GM19193 (cell line): ENCODE data around the gene SHISA7.

ENCODE experiments used
- POLR2A ChIP-seq: IDR thresholded peaks from 4 replicates; pipeline ENCODE4 v1.6.1; 2011; ENCODE audit not compliant: insufficient read depth, insufficient read length; ENCODE audit errors: extremely low read depth

SHISA7 gene

DNA sequence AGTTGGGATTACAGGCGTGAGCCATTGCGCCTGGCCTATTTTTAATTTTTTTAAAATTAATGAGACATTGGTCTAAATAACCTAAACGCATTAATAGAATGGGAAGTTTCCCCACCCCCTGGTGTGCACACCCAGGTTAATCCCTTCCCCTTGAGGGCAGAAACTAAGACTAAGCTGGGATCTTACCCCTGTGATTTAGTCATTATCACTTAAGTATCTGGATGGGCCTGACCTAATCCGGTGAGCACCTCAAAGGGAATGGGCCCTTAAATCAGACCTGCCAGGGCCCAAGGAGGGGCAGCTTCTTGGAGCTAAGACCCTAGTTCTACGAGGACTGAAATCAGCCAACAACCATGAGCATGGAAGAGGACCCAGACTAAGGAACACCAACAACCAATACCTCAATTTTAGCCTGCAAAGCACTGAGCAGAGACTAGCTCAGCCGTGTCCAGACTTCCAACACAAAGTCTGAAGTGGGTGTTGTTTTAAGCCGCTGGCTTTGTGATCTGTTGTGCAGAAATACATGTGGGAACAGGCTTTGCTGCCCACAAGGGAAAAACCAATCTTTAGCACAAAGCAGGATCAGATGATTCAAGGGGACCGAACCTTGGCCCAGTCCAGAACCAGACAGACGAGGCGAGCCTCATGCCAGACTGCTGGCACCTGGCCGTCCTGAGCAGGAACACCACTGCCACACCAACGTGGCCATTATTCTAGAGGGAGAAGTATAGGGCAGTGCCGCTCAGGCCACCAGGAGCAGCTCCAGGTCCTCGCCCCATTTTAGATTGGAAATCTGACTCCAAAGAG lies 42.6 kb downstream of the SHISA7 start:
- no peak for TF ChIP-seq POLR2A

DNA sequence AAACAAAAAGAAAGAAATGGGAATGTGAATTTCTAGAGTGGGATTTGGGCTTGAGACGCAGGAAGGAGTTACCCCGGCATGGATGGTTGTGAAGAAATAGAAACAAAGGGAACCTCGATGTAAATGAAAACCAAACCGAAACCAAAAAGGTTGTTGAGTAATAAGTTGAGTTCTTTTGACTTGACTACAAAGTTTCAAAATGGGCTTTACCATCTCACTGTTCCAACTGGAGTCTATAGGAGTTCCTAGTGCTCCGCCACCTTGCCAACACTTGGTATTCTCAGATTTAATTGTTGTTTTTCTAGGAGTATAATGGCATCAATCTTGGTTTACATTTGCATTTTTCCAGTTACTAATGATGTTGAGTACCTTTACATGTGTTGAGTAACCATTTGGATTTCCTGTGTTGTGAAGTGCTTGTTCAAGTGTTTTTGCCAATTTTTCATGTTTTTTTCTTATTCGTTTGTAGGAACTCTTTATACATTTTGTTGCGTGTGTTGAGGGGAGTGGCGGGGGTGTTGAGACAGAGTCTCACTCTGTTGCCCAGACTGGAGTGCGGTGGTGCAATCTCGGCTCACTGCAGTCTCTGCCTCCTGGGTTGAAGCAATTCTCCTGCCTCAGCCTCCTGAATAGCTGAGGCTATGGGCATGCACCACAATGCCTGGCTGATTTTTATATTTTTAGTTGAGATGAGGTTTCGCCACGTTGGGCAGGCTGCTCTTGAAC lies 44.7 kb downstream of the SHISA7 start:
- TF ChIP-seq POLR2A = no peak

DNA sequence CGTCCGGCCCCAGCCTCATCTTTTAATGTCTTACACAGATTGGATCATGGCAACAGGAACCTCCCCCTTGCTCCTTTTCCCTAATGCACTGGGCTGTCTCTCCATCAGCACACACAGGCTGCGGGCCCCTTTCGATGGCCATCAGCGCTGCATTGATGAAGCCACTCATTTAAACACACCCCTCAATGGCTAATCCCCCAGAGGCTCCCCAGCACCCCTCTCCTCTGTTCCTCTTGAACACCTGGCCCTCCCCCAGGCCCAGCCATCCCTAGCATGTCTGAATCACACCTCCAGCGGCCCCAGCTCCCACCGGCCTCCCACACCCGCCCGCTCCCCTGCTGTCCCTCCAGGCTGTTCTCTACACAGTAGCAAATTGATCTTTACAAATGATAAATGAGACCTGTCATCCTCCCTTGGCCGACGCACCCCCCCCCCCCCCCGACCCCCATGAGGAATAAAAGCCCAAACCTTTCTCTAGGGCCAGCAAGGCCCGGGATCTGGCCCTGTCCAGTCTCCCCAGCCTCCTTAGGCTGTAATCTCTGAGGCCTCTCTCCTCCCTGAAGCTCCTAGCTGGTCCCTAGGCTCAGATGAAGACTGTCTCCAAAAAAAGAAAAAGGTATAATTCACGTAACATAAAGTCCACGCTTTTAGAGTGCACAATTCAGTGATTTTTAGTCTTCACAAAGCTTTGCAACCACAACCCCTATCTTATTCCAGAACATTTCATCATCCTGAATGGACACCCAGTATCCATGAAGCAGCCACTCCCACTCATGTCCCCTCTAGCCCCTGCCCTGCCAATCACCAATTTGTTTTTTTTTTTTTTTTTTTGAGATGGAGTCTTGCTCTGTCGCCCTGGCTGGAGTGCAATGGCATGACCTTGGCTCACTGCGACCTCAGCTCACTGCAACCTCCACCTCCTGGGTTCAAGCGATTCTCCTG lies 50.0 kb downstream of the SHISA7 start:
- TF ChIP-seq POLR2A = no peak

DNA sequence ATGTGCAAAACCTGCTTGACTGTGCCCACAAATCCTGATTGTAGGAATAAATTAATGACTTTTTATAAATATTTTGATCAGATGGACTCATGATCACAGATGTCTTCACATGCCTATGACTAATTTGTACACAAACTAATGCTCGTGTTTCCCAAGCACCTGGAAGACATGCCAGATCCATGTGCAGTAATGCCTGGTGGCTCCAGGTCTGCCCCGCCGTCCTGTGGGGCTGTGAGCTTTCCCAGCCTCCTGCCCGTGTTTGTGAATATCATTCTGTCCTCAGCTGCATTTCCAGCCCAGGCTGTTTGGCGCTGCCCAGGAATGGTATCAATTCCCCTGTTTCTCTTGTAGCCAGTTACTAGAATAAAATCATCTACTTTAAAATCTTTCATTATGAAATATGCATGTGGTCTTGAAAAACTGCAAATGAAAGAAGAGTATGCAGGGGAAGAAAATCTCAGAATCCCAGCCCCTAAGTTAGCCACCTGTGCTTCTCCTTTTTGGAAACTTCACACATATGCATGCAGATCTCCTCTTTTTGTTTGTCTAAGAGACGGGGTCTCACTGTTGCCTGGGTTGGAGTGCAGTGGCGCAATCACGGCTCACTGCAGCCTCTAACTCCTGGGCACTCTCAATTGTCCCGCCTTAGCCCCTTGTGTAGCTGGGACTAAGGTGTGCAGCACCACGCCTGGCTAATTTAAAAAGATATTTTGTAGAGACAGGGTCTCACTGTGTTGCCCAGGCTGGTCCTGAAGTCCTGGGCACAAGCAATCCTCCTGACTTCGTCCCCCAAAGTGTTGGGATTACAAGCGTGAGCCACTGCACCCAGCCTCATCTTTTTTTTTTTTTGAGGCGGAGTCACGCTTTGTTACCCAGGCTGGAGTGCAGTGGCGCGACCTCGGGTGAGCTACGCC lies 51.1 kb downstream of the SHISA7 start:
- TF ChIP-seq POLR2A = no peak

DNA sequence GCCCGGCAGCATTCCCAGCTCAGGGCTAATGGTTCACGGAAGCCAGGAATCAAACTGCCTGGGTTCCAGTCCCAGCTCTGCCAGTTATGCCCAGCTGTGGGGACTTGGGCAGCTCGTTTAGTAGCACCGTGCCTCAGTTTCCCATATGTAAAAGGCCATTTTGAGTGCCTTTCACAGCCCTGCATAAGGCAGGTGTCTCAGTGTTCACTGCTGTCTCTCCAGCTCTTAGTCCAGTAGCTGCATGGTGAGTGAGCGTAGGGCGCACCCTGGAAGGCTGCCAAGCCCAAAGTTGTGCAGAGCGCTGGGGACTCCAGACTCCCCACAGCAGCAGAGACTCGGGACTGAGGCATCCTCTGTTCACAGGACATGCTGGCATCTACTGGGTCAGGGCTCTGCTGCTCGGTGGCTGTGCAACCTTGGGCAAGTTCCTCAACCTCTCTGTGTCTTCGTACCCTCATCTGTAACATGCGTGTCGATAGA lies 51.9 kb downstream of the SHISA7 start:
- TF ChIP-seq POLR2A = no peak

DNA sequence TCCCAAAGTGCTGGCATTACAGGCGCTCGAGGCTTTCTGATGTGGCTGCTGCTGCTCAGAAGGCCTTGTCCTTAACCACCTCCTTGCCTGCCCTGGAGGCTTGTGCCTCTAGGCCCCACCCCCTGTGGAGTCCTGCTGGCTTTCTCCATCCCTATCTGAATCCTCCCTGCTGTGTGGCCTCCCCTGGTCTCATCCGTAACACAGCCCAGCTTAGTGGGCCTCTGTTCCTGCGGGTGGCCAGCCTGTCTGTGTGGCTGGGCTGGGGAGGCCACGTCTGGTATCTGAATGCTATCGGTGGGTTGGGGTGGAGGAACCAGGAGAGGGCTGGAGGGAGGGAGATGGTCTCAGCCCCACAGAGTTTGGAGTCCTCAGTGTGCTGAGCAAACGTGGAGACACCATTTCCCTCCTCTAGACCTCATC lies 52.6 kb downstream of the SHISA7 start:
- peak; percentile 25 for TF ChIP-seq POLR2A

DNA sequence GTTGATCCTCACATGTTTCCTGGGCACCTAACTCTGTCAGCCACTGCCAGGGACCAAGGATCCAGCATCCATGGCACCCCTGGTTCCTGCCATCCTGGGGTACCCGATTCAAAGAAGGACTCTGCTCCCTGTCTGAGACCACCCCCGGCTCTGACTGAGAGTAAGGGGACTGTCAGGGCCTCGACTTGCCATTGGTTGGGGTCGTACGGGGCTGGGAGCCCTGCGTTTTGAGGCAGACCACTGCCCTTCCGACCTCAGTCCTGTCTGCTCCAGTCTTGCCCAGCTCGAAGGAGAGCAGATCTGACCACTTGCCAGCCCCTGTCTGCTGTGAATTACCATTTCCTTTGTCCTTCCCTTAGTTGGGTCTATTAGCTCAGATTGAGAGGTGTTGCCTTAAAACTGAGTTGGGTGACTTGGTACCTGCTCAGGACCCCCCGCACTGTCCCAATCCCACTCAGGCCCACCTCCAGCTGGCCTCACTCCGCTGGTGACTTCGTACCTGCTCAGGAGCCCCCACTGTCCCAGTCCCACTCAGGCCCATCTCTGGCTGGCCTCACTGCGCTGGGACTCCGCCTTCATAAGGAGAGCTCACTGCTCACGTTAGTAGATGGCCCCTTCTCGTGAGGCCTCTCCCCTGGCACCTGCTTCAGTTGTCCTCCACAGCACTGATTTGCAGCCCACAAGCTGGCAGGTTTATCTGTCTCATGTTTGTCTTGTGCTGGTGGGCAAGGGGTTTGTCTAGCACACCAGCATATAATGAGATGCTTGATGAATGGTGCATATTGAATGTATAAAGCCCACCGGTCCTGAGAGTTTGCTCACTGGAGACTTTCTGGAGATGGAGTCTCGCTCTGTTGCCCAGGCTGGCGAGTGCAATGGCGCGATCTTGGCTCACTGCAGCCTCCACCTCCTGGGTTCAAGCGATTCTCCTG lies 53.4 kb downstream of the SHISA7 start:
- TF ChIP-seq POLR2A = peak; percentile 27

DNA sequence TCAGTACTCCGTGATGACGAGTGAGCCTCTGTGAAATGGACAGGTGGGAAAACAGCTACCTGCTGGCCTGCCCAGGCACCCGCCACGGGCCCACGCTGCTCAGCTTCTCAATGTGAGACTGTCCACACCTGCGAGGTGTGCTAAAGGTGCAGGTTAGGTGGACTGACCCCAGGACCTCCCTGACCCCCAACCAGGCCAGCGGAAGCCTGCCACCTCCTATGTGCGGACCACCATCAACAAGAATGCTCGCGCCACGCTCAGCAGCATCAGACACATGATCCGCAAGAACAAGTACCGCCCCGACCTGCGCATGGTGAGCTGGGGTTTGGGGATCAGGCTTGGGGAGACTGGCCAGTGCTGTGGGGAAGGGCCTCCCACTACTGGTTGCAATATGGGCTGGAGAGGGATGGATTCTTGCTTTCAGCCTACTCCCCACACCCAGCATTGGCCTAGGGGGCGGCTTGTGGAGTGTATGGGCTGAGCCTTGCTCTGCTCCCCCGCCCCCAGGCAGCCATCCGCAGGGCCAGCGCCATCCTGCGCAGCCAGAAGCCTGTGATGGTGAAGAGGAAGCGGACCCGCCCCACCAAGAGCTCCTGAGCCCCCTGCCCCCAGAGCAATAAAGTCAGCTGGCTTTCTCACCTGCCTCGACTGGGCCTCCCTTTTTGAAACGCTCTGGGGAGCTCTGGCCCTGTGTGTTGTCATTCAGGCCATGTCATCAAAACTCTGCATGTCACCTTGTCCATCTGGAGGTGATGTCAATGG lies 55.2 kb downstream of the SHISA7 start:
- no peak for TF ChIP-seq POLR2A

DNA sequence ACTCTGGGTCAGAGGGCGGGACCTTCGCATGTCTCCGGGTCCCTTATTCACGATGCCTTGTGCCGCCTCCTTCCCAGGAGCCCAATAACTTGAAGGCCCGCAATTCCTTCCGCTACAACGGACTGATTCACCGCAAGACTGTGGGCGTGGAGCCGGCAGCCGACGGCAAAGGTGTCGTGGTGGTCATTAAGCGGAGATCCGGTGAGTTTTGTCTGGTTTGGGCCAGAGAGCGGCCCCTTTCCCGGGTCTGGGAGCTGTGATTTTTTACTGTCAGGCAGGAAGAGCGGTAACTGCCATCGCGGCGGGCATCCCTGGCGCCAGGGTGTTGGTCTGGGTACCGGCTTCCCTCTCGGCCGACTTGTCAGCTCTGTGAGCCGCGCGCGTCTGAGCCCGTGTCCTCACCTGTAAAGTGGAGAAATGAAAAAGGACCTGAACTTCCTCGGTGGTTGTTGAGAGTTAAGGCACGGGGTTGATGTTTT lies 56.6 kb downstream of the SHISA7 start:
- no peak for TF ChIP-seq POLR2A

DNA sequence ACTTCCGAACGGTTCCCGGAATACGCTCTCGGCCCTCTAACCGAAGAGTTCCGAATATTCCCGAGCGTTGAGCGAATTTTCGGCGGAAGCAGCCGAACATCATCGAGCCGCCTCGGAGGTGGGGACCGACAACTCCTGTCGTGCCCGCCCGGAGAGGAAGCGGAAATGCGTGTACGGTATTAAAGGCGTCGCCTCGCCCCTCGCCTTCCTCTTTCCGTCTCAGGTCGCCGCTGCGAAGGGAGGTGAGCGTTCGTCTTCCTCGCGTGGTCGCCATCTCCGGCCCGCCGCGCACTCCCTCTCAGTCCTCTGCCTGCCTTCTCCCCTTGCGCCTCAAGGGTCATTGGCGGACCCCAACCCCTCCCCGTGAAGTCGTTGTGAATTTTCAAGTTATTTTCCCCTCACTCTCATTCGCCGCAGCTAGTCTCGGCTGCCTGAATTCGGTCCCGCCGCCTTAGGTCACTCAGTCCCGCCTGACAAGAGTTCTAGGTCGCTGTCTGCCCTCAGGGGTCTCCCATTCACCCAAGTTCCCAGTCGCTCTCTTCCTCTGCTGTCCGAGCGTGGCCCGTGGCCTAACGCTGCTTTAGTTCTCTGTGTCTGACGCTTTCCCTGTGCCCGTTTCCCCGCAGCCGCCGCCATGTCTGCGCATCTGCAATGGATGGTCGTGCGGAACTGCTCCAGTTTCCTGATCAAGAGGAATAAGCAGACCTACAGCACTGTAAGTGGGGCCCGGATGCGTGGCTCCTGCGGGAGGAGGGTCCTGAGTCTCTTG lies 57.2 kb downstream of the SHISA7 start, which contains the start of gene RPL28:
TSS of gene RPL28 (plus strand) at position 209 of the 769 bp plus-strand sequence. CDS start at position 635, 426 bp downstream.
- peak; percentile 100 for TF ChIP-seq POLR2A
